GM19193 (cell line): ENCODE measurements around the gene C1QTNF6.

ENCODE experiments used
- POLR2A ChIP-seq: IDR thresholded peaks from 4 replicates; pipeline ENCODE4 v1.6.1; 2011; ENCODE audit not compliant: insufficient read depth, insufficient read length; ENCODE audit errors: extremely low read depth

The C1QTNF6 gene

GRCh38 chr22:37167981-37168647 lies 19.9 kb downstream of the C1QTNF6 start:
- TF ChIP-seq POLR2A: no peak

- no peak for TF ChIP-seq POLR2A
Measured at GRCh38 chr22:37167176-37167980, 20.7 kb downstream of the C1QTNF6 start.

- no peak for TF ChIP-seq POLR2A
Measured at GRCh38 chr22:37166675-37167066, 21.4 kb downstream of the C1QTNF6 start.

DNA sequence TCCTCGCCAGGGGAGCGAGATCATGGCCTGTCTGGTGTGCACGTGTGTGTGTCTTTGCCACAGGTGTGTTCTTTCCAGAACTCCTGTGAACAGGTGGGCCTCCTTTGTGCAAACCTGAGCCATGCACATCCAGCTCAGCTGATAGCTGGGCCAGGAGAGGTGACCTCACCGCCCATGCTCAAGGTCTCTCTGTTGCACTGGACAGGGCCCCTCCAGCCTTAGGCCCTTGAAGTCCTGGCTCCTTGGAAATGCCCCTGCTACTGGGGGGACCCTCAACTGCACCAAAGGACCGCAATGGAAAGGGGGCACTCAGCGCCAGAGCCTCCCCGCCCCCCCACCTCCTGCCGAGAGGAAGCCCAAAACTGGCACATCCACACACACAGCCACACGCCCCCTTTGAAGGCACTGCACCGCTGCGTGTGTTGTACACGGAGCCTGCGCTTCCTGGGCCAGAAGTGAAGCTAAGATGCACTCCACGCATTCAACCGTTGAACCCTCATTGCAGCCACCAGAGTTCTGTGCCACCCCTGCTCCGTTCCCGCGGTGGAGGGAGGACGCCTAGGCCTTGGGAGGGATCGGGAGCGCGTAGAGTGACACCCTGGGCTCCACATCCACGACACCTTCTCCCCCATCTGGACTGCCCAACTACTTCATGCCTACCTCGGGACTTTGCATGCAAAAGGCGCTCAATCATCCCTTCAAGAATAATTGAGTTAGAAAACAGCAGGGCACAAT lies 21.9 kb downstream of the C1QTNF6 start:
- no peak for TF ChIP-seq POLR2A

- no peak for TF ChIP-seq POLR2A
Measured at GRCh38 chr22:37165066-37165465, 23.0 kb downstream of the C1QTNF6 start.

GRCh38 chr22:37164505-37164887 lies 23.6 kb downstream of the C1QTNF6 start:
- no peak for TF ChIP-seq POLR2A

DNA sequence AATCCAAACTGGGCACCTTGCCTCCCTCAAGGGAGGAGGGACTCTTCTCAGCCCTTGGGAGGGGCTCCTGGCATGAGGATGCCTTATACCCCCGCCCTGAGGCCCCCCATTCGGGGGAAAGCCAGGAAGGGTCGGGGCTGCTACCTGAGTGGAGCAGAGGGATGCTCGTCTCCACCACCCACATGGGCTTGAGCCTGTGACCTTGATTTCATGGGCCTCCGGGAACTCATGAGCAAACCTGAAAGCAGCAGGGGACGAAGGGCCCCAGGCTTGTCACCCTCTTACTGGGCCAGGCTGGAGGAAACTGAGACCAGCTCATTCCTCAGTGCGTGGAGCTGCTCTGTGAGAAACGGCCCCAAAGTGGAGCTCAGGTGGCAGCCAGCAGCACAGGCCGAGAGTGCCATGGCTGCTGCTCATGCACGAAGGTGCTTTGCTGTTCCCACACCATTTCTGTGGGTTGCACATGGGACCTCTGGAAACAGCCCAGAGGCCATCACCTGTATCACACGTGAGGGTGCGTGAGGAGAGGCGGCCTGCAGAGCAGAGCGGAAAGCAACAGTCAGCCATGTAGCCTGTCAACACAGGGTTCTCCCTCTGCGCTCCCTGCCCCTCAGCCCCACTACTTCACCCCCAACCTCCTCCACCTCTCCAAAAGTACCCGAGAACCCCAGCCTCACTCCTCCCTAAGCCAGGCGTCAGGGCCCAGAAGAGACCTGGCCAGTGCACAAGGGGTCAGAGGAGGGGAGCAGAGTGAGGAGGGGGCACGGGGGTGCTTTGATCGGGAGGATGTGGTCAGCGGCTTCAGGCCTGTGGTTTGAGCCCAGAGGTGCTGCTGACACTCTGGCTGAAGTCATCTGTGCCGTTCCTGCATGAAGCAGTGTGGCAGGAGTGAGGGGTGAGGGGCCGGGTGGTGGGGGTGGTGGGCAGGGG lies 24.2 kb downstream of the C1QTNF6 start:
- peak; percentile 73 for TF ChIP-seq POLR2A

- TF ChIP-seq POLR2A: no peak
Measured at GRCh38 chr22:37163096-37163489, 25.0 kb downstream of the C1QTNF6 start.

DNA sequence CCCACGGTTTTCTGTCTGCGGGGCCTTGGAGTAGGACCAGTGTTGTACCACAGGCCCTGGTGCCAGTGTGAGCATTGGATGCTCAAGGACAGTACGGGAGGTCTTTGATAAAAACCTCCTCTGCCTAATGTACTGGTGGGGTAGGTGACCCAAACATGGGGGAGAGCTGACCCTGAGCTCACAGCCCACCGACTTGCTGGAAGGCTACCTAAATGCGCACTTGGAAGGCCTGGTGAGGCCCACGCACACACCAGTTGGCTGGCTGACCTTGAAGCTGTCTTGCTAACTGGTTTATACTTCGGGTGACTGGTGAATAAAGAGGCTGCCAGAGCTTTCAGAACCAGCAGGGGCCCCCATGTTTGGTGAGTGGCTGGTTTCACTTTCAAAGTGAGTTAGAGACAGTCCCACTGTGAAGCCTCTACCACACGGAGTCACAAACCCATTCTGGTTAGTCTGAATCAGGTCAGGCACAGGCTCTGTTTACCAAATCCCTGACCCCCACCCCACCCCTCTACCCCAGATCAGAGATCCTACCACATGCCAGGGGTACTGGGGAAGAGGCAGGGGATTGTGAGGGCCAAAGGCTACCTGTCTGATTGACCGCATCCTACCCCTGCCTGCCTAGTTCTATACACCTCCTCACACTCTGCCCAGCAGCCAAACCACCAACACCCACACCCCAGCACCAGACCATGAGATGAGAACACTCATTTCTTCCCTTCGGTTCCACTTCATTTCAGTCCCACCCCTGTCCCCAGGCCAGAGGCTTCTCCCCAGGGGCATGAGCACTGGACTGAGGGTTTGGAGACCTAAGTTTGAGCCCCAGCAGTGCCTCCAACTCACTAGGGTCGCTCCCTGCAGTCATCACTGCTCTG lies 25.6 kb downstream of the C1QTNF6 start:
- TF ChIP-seq POLR2A: peak; percentile 55

- no peak for TF ChIP-seq POLR2A
Measured at GRCh38 chr22:37161443-37161842, 26.6 kb downstream of the C1QTNF6 start.

DNA sequence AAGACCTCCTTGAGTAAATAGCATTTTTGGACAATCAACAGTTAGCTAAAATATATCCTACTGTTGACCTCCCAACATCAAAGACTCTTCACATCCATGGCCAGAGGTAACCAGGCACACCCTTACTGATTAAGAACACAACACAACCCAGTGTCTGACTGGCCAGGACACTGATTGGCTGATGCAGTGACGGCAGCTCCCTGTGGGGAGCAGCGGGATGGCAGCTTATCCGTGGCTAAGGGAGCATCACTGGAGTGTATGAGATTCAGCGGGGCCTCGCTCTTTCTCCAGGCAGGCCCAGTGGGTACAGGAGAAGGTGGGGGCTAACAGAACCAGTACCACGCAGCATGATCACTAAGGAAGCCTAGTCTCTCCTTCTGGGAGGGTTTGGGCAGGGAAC lies 28.0 kb downstream of the C1QTNF6 start:
- TF ChIP-seq POLR2A: no peak

GRCh38 chr22:37158963-37159290 lies 29.1 kb downstream of the C1QTNF6 start:
- no peak for TF ChIP-seq POLR2A

GRCh38 chr22:37157516-37158285 lies 30.3 kb downstream of the C1QTNF6 start:
- no peak for TF ChIP-seq POLR2A
